Transverse colon (tissue), 4 donors: ENCODE data around the gene APBB3. TPM values are rescaled to one million over a fixed set of nuclear protein-coding genes. Genes with fewer than 3 reads are reported as not detected.
"Not testable (repeated sequence)": the region's sequence is repeated elsewhere in the genome, so short reads cannot be mapped to it uniquely, and the experiment has no call there.

ENCODE experiments used
- DNase-seq: peaks from one replicate; pipeline ENCODE4 v3.0.0-alpha.2; 2019
- H3K27ac ChIP-seq, 4 donors: fragments of 200-600 bp; sonication (generic); 2 replicates each; pipeline ENCODE4 v1.5.1; 2016 to 2018; ENCODE audit warnings: inconsistent platforms in 4 of 4
- H3K27me3 ChIP-seq: fragments of 200-600 bp; sonication (generic); 2 replicates; pipeline ENCODE4 v1.5.1; 2017; ENCODE audit warnings: inconsistent platforms
- H3K36me3 ChIP-seq, 4 donors: fragments of 200-600 bp; sonication (generic); 2 replicates each; pipeline ENCODE4 v1.5.1; 2017 to 2019; ENCODE audit warnings: inconsistent platforms in 4 of 4
- H3K4me1 ChIP-seq, 4 donors: fragments of 200-600 bp; sonication (generic); 2 replicates each; pipeline ENCODE4 v1.5.1; 2017 to 2020; ENCODE audit warnings: inconsistent platforms in 4 of 4
- H3K4me3 ChIP-seq, 4 donors: fragments of 200-600 bp; sonication (generic); 1 replicate in 1 of 4; 2 replicates in 3 of 4; pipeline versions ENCODE4 v1.5.1 to v1.6.1; 2017 to 2019; ENCODE audit warnings: inconsistent platforms in 4 of 4
- H3K9me3 ChIP-seq, 2 donors: fragments of 200-600 bp; sonication (generic); 2 replicates each; pipeline ENCODE4 v1.5.1; 2017 to 2019; ENCODE audit warnings: inconsistent platforms in 2 of 2
- CTCF ChIP-seq, 5 experiments: fragments of 200-600 bp in 3 of 5; fragments of 450-650 bp in 2 of 5; sonication (generic) in 3 of 5; IDR thresholded peaks; 1 replicate in 2 of 5; 2 replicates in 3 of 5; pipeline ENCODE4 v1.5.1; 2016 to 2017; ENCODE audit warnings: antibody characterized with exemption in 5 of 5, inconsistent platforms in 3 of 5, mild to moderate bottlenecking in 2 of 5, moderate library complexity in 1 of 5
- EP300 ChIP-seq: sonication (generic); formaldehyde crosslinking; IDR thresholded peaks from one replicate; pipeline ENCODE4 v1.6.1; 2017; ENCODE audit warnings: antibody characterized with exemption, low read depth
- POLR2A ChIP-seq: fragments of 450-650 bp; IDR thresholded peaks from one replicate; pipeline ENCODE4 v1.6.1; 2016; ENCODE audit warnings: antibody characterized with exemption, mild to moderate bottlenecking, moderate library complexity
- POLR2AphosphoS5 ChIP-seq, 3 donors: sonication (generic); formaldehyde crosslinking; IDR thresholded peaks; one replicate each; pipeline ENCODE4 v1.6.1; 2016; ENCODE audit warnings: antibody characterized with exemption in 3 of 3
- WGBS, 2 donors: methylation state at CpG; one replicate each; pipeline ENCODE4 v1.1.5; 2018; ENCODE audit warnings: low coverage in 1 of 2; 5-methylcytosine and 5-hydroxymethylcytosine counted together
- in situ Hi-C, 4 donors: fragments of 200-750 bp; cut with MboI; loops; one replicate each; pipeline versions ENCODE4 v1.15.0 to v1.15.1; 2017; ENCODE audit warnings: low sequenced_read_pairs in 3 of 4, low pct_ligation_motif_present in 1 of 4, low pct_unique_long_range_greater_than_20kb in 1 of 4
- intact Hi-C: fragments of 100-400 bp; cut with DNase I; formaldehyde crosslinking; loops from one replicate; pipeline ENCODE4 v1.15.1; 2023; ENCODE audit warnings: low total_unique reads
- total RNA-seq, 4 donors: library from RNA; depleted of rRNA; stranded (reverse); fragments of >200 nt; gene quantifications; one replicate each; pipeline ENCODE4 v1.1.0, GENCODE V29; 2016

The APBB3 gene
- total RNA-seq, 4 donors from 2014 or later: 20.1 to 42.5 (median 37.4) TPM

GRCh38 chr5:140594169-140594568 lies 29.8 kb upstream of the APBB3 start:
- TF ChIP-seq POLR2AphosphoS5 (IDR thresholded peaks at IDR 0.05): no peak
- no peak for TF ChIP-seq CTCF (IDR thresholded peaks at IDR 0.05)
- no peak for TF ChIP-seq EP300
- no peak for TF ChIP-seq POLR2A
- H3K4me3 ChIP-seq: no peak overlapping the region
- H3K27me3 ChIP-seq: no peaks in the 10 kb centered on the region
- intact Hi-C loops (no loop called here), in situ Hi-C loops (no loop called here)
- WGBS, 2 donors: 90% methylated on average over 2 of the region's 6 CpGs; no CpG with 5 or more reads in 1 of the 2 donors
- no peaks in the 10 kb centered on the region for H3K36me3 ChIP-seq
- peaks cover 0 to 19% (median 0%) of the 10 kb centered on the region in 4 donors for H3K4me1 ChIP-seq
- no peak for DNase-seq
- H3K27ac ChIP-seq: no peak overlapping the region
- no peaks in the 10 kb centered on the region for H3K9me3 ChIP-seq

- not testable (repeated sequence) for H3K4me3 ChIP-seq
- 65% methylated on average over 12 of the region's 14 CpGs; no CpG with 5 or more reads in 1 of the 2 donors for WGBS, 2 donors
Measured at GRCh38 chr5:140593070-140593469, 28.7 kb upstream of the APBB3 start.

DNA sequence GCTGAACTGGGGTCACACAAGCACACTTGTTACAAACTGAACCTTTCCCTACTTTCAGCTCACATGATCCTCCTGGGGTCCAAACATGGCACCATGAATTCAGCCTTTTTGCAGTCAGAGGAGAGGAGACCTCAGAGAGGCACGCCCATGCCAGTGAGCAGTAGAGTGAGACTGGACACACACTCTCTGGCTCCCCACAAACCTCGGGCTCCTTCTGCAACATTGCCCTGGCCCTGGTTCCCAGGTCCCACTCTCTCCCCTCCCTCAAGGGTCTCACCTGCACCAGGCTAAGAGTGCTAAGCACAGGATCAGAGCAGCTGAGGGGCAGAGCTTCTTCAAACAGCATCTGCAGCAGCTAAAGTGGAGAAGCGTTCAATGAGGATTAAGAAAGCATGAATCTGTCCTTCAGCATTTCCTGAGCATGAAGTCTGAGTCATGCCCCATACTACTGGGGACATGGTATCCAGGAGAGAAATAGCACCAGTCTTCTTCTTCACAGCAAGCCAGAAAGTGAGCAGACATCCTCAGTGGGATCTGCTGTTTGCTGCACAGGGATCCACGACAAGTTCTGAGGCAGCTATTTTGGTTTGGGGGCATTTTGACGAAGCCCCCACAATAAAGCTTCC lies 27.5 kb upstream of the APBB3 start:
- Histone ChIP-seq H3K36me3 (no peaks in the 10 kb centered on the region), H3K27me3 (no peaks in the 10 kb centered on the region), H3K27ac (no peak overlapping the region), H3K9me3 (no peaks in the 10 kb centered on the region), H3K4me1 (peaks cover 0 to 24% (median 0%) of the 10 kb centered on the region in 4 donors), H3K4me3 (no peak overlapping the region)
- intact Hi-C loops: no loop called here
- WGBS, 2 donors: 70 to 80% methylated on average over 2 to 5 of the region's 5 CpGs
- TF ChIP-seq EP300 (no peak), CTCF (IDR thresholded peaks at IDR 0.05) (no peak), POLR2AphosphoS5 (IDR thresholded peaks at IDR 0.05) (no peak), POLR2A (no peak)
- no peak for DNase-seq
- in situ Hi-C loops: no loop called here

More at GRCh38 chr5:140593070-140593469, 28.7 kb upstream of the APBB3 start:
- H3K27ac ChIP-seq, in situ Hi-C loops, H3K9me3 ChIP-seq, H3K36me3 ChIP-seq, H3K27me3 ChIP-seq, intact Hi-C loops, DNase-seq: not testable (repeated sequence)
- peaks cover 0 to 24% (median 0%) of the 10 kb centered on the region in 4 donors for H3K4me1 ChIP-seq

DNA sequence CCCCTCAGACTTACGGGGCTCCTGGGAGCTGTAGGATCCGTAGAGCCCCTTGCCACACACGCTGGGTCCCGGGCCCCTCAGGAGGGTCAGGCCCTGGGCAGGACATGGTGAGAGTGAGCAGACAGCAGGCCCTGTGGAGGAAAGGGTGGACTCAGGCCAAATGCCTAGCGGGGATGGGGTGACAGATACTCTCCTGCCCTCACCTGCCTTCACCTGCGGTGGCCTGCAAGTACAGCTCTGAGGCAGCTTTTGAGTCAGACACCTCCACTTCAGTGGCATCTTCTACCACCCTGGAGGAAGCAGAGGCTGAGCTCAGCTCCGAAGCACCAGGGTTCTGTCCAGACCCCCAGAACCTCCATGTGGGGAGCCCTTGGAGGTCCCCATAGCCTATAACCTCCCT lies 26.5 kb upstream of the APBB3 start:
- peaks cover 0 to 24% (median 0%) of the 10 kb centered on the region in 4 donors for H3K4me1 ChIP-seq
- intact Hi-C loops: no loop called here

More for the DNA sequence above, 26.5 kb upstream of the APBB3 start:
- DNase-seq: no peak
- no peaks in the 10 kb centered on the region for H3K9me3 ChIP-seq
- no peaks in the 10 kb centered on the region for H3K36me3 ChIP-seq
- no peak overlapping the region for H3K27ac ChIP-seq
- in situ Hi-C loops: no loop called here
- H3K4me3 ChIP-seq: no peak overlapping the region
- H3K27me3 ChIP-seq: no peaks in the 10 kb centered on the region
- TF ChIP-seq CTCF (IDR thresholded peaks at IDR 0.05): no peak
- TF ChIP-seq POLR2A: no peak
- TF ChIP-seq EP300: no peak
- WGBS, 2 donors: 89% methylated on average over 6 of the region's 7 CpGs; no CpG with 5 or more reads in 1 of the 2 donors
